Vagina (tissue), 2 donors: ENCODE measurements around the gene DCLRE1B. TPM values are rescaled to one million over a fixed set of nuclear protein-coding genes. Genes with fewer than 3 reads are reported as not detected.

ENCODE experiments used
- DNase-seq, 2 donors: peaks; one replicate each; pipeline ENCODE4 v3.0.0-alpha.2; 2017; ENCODE audit errors: extremely low spot score in 2 of 2
- H3K27ac ChIP-seq: fragments of 200-600 bp; sonication (generic); one replicate; pipeline ENCODE4 v1.5.1; 2019
- H3K27me3 ChIP-seq: fragments of 200-600 bp; sonication (generic); one replicate; pipeline ENCODE4 v1.5.1; 2019
- H3K36me3 ChIP-seq, 2 donors: fragments of 200-600 bp; sonication (generic); one replicate each; pipeline ENCODE4 v1.5.1; 2017 to 2019
- H3K4me1 ChIP-seq: fragments of 200-600 bp; sonication (generic); one replicate; pipeline ENCODE4 v1.5.1; 2019
- H3K4me3 ChIP-seq, 2 donors: fragments of 200-600 bp; sonication (generic); 1 replicate in 1 of 2; 2 replicates in 1 of 2; pipeline ENCODE4 v1.5.1; 2016 to 2019
- H3K9me3 ChIP-seq: fragments of 200-600 bp; sonication (generic); one replicate; pipeline ENCODE4 v1.5.1; 2019
- POLR2A ChIP-seq, 2 donors: fragments of 450-650 bp; IDR thresholded peaks; one replicate each; pipeline ENCODE4 v1.6.1; 2017; ENCODE audit warnings: antibody characterized with exemption in 2 of 2, mild to moderate bottlenecking in 2 of 2, moderate library complexity in 2 of 2
- POLR2AphosphoS5 ChIP-seq, 2 donors: sonication (generic); formaldehyde crosslinking; IDR thresholded peaks; one replicate each; pipeline ENCODE4 v1.9.0; 2017; ENCODE audit warnings: antibody characterized with exemption in 2 of 2, mild to moderate bottlenecking in 2 of 2, low read depth in 1 of 2; ENCODE audit not compliant: insufficient read depth in 1 of 2
- intact Hi-C: fragments of 100-400 bp; cut with DNase I; formaldehyde crosslinking; loops from one replicate; pipeline ENCODE4 v1.15.1; 2023
- total RNA-seq: library from RNA; depleted of rRNA; stranded (reverse); fragments of >200 nt; gene quantifications from one replicate; pipeline ENCODE4 v1.2.3, GENCODE V29; 2016
- TF ChIP-seq, protein P1 (sequence below), 3 experiments: fragments of 450-650 bp in 2 of 3; fragments of 200-600 bp in 1 of 3; sonication (generic) in 1 of 3; IDR thresholded peaks; one replicate each; pipeline ENCODE4 v1.5.1; 2017 to 2019; ENCODE audit warnings: antibody characterized with exemption in 3 of 3, mild to moderate bottlenecking in 2 of 3, moderate library complexity in 2 of 3

Gene DCLRE1B
- total RNA-seq, 1 donor from 2014 or later: 5.2 TPM

DNA sequence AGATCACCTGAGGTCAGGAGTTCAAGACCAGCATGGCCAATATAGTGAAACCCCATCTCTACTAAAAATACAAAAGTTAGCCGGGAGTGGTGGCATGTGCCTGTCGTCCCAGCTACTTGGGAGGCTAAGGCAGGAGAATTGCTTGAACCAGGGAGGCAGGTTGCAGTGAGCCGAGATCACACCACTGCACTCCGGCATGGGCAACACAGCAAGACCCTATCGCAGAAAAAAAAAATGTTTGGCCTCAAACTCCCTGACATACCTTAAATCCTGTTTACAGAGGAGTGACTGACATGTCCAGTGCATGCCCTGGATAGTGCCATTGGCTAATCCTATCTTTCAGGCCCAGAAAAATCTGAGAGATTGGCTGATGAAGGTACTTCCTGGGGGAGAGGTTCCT lies 11.8 kb downstream of the DCLRE1B start:
- intact Hi-C loops: no loop called here
- peaks cover 4% of the 10 kb centered on the region for H3K4me1 ChIP-seq
- no peaks in the 10 kb centered on the region for H3K27me3 ChIP-seq
- TF ChIP-seq, protein P1, sequence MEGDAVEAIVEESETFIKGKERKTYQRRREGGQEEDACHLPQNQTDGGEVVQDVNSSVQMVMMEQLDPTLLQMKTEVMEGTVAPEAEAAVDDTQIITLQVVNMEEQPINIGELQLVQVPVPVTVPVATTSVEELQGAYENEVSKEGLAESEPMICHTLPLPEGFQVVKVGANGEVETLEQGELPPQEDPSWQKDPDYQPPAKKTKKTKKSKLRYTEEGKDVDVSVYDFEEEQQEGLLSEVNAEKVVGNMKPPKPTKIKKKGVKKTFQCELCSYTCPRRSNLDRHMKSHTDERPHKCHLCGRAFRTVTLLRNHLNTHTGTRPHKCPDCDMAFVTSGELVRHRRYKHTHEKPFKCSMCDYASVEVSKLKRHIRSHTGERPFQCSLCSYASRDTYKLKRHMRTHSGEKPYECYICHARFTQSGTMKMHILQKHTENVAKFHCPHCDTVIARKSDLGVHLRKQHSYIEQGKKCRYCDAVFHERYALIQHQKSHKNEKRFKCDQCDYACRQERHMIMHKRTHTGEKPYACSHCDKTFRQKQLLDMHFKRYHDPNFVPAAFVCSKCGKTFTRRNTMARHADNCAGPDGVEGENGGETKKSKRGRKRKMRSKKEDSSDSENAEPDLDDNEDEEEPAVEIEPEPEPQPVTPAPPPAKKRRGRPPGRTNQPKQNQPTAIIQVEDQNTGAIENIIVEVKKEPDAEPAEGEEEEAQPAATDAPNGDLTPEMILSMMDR (IDR thresholded peaks at IDR 0.05): no peak
- TF ChIP-seq POLR2AphosphoS5 (IDR thresholded peaks at IDR 0.05; ENCODE audit: insufficient read depth in 1 of 2, low read depth in 1 of 2) (no peak), POLR2A (IDR thresholded peaks at IDR 0.05) (no peak)
- DNase-seq: no peak
- no peak overlapping the region for H3K4me3 ChIP-seq
- H3K27ac ChIP-seq: no peak overlapping the region
- H3K36me3 ChIP-seq: peaks cover 0 to 4% of the 10 kb centered on the region in 2 donors
- H3K9me3 ChIP-seq: no peaks in the 10 kb centered on the region

DNA sequence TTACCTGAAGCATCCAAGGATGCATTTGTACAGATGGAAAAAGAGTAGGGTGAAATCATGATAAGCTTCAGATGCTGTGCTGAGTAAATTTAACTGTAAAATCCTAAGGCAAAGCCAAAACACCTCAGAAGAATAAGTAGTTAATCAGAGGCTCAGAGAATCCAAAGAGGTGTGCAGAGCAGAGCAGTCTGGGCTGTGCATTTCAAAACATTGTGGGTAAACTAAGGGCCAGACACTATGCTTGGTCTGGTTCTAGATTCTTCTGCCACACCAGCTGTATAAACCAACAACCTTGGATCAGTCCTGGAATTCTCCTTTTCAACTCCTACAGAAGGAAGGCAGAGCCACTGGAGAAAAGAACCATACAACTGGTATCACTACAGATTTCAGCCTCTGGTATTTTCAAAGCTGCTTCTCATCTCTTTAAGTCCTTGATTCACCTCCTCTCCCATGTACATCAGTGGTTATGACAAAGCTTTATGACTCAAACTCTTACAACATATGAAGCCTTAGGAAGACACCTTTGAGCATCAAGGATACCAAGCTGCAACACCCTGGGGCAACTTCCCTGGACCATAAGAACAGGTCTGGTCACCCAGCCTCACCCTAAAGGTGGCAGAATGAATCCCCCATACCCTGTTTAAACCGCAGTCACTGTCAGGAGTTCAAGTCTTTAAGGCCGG lies 12.4 kb downstream of the DCLRE1B start:
- intact Hi-C loops: no loop called here
- H3K4me1 ChIP-seq: peaks cover 4% of the 10 kb centered on the region
- H3K27ac ChIP-seq: no peak overlapping the region
- H3K36me3 ChIP-seq: no peaks in the 10 kb centered on the region
- no peak overlapping the region for H3K4me3 ChIP-seq
- TF ChIP-seq POLR2AphosphoS5 (IDR thresholded peaks at IDR 0.05; ENCODE audit: insufficient read depth in 1 of 2, low read depth in 1 of 2) (no peak), POLR2A (IDR thresholded peaks at IDR 0.05) (no peak)
- TF ChIP-seq, protein P1 (IDR thresholded peaks at IDR 0.05): no peak
- H3K9me3 ChIP-seq: no peaks in the 10 kb centered on the region
- no peaks in the 10 kb centered on the region for H3K27me3 ChIP-seq
- DNase-seq: no peak

DNA sequence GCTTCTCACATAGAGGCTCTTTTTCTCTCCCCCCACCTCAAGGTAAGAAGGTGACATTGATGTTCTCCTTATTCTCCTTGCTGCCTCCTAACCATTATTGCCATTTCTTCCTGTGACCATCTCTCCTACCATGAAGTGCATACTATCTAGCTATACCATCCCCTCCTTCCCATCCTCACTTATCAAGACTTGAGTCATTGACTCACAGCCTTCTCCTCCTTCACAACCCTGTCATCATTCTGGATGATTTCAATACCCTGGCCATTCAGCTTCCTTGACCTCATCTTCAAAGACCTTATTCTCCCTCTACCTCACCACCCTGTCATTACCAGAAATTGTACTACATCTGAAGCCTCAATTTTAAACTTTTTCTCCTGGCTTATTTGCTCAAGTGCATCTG lies 13.1 kb downstream of the DCLRE1B start:
- peaks cover 2% of the 10 kb centered on the region for H3K4me1 ChIP-seq
- H3K27me3 ChIP-seq: no peaks in the 10 kb centered on the region
- DNase-seq: no peak
- intact Hi-C loops: no loop called here
- H3K27ac ChIP-seq: no peak overlapping the region
- no peak overlapping the region for H3K4me3 ChIP-seq
- no peaks in the 10 kb centered on the region for H3K9me3 ChIP-seq
- TF ChIP-seq, protein P1 (IDR thresholded peaks at IDR 0.05): no peak
- TF ChIP-seq POLR2A (IDR thresholded peaks at IDR 0.05) (no peak), POLR2AphosphoS5 (IDR thresholded peaks at IDR 0.05; ENCODE audit: insufficient read depth in 1 of 2, low read depth in 1 of 2) (no peak)
- H3K36me3 ChIP-seq: no peaks in the 10 kb centered on the region

DNA sequence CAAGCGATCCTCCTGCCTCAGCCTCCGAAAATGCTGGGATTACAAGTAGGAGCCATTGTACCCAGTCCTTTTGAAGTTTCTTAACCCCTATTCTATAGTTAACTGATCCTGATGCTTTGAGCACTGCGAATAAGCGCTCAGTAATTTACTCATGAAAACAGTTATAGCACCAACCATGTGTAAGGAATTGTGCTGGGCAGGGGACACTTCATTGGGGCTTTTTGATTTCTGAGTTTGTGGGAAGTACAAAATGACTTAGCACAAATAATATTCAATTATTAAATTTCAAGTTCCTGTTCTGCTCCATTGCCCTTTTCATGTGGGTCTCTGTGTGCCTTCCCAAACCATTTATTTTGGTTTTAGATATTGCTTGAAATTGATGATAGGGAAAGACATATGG lies 17.8 kb downstream of the DCLRE1B start:
- H3K4me3 ChIP-seq: no peak overlapping the region

DNA sequence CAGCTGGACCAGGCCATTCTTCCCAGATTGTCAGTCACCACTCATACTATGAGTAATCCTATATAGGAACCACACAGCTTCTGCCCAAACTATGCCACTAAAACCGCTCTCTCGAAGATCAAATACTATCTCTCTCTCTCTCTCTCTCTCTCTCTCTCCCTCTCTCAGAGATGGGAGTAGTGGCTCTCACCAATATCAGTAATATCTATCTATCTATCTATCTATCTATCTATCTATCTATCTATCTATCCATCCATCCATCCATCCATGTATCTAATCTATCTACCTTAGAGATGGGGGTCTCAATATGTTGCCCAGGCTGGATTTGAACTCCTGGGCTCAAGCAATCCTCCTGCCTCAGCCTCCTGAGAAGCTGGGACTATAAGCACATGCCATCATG lies 19.3 kb downstream of the DCLRE1B start:
- intact Hi-C loops: no loop called here
- Histone ChIP-seq H3K27ac (no peak overlapping the region), H3K4me1 (peaks cover 11% of the 10 kb centered on the region), H3K9me3 (no peaks in the 10 kb centered on the region), H3K4me3 (no peak overlapping the region), H3K36me3 (no peaks in the 10 kb centered on the region), H3K27me3 (no peaks in the 10 kb centered on the region)
- TF ChIP-seq POLR2A (IDR thresholded peaks at IDR 0.05) (no peak), POLR2AphosphoS5 (IDR thresholded peaks at IDR 0.05; ENCODE audit: insufficient read depth in 1 of 2, low read depth in 1 of 2) (no peak)
- TF ChIP-seq, protein P1 (IDR thresholded peaks at IDR 0.05): no peak
- DNase-seq: no peak

More for the DNA sequence above, 17.8 kb downstream of the DCLRE1B start:
- peaks cover 3% of the 10 kb centered on the region for H3K4me1 ChIP-seq
- TF ChIP-seq POLR2AphosphoS5 (IDR thresholded peaks at IDR 0.05; ENCODE audit: insufficient read depth in 1 of 2, low read depth in 1 of 2): no peak
- TF ChIP-seq POLR2A (IDR thresholded peaks at IDR 0.05): no peak
- TF ChIP-seq, protein P1 (IDR thresholded peaks at IDR 0.05): no peak
- no peaks in the 10 kb centered on the region for H3K27me3 ChIP-seq
- DNase-seq: no peak
- H3K36me3 ChIP-seq: no peaks in the 10 kb centered on the region
- H3K9me3 ChIP-seq: no peaks in the 10 kb centered on the region
- no peak overlapping the region for H3K27ac ChIP-seq
- intact Hi-C loops: no loop called here
